Stimulated activated naive CD4-positive, alpha-beta T cell (primary cell): ENCODE results near the gene GRSF1.

Experiments
- DNase-seq, 6 experiments: peaks; one replicate each; lab custom pipeline; 2025; lab: John Stamatoyannopoulos, UW

The GRSF1 gene

DNA sequence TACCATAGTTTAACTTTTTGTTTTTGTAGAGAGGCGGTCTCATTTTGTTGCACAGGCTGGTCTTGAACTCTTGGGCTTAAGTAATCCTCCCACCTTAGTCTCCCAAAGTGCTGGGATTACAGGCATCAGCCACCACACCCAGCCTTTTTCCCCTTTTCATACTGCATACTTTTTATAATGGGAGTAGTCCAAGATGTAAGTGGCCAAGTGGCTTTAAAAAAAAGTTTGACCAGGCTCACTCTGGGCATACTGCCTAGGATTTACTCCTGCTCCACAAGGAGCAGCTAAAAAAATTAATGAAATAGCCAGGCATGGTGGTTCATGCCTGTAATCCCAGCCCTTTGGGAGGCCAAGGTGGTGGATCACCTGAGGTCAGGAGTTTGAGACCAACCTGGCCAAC is 6.0 kb downstream of the GRSF1 start:
- DNase-seq = no peak

DNA sequence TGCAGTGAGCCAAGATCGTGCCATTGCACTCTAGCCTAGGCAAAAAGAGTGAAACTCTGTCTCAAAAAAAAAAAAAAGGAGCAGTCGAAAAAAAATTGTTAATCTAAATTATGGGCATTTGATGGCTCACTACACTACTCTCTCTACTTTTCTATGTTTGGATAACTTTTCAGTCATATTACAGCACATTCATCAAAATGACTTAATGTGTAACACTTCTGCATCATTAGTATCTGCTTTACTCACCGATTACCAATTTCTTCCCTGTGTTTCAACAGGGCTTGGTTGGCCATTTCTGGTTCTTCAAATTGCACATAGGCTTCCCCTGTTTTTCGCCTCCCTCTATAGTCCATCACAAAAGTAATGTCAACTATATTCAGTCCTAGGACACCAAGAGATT is 8.4 kb downstream of the GRSF1 start:
- DNase-seq = no peak

DNA sequence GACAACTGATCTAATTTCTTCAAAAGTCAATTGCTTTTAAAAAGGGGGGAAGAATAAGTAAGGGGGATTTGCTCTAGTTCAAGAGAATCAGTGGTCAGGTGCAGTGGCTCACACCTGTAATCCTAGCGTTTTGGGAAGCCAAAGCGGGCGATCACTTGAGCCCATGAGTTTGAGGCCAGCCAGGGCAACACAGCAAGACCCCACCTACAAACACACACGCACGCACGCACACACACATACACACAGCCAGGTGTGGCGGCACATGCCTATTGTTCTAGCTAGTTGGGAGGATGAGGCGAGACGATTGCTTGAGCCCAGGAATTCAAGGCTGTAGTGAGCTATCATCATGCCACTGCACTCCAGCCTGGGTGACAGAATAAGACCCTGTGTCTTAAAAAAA is 9.6 kb downstream of the GRSF1 start:
- DNase-seq = no peak

DNA sequence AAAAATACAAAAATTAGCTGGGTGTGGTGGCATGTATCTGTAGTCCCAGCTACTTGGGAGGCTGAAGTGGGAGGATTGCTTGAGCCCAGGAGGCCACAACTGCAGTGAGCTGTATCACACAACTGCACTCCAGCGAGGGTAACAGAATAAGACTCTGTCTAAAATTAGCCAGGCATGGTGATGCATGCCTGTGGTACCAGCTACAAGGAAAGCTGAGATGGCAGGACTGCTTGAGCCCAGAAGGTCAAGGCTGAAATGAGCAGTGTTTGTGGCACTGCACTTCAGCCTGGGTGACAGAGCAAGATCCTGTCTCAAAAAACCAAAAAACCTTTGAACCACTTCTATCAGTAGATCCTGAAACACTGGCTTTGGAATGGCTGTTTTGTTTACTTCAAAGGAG is 10.2 kb downstream of the GRSF1 start:
- no peak for DNase-seq

DNA sequence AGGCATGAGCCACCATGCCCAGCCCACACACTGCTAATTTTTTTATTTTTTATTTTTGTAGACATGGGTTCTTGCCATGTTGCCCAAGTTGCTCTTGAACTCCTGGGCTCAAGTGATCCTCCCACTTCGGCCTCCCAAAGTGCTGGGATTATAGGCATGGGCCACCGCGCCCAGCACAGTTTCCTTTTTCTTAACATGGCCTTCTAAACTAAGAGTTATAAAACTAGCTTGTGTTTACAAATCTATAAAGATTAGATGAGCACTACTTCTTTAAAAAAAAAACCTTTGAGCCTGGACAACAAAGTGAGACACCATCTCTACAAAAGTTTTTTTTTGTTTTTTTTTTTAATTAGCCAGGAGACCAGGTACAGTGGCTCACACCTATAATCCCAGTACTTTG is 10.7 kb downstream of the GRSF1 start:
- no peak for DNase-seq

DNA sequence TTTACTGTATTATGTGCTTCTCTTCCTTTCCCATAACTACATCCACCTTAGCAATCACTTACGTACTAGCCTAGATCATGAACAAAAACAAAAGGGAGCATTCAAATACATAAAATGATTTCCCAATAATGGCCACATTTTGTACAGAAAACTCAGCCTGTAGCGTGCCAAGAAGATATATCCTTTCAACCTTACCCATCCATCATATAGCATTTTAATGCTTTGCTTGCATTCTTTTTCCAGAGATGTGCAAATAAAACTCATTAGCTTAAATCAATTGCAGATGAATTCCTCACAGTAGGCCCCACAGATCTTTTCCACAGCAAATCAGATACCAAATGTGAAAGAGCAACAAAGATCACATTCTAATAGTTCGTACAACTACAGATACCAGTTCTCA is 20.8 kb downstream of the GRSF1 start:
- DNase-seq = no peak

DNA sequence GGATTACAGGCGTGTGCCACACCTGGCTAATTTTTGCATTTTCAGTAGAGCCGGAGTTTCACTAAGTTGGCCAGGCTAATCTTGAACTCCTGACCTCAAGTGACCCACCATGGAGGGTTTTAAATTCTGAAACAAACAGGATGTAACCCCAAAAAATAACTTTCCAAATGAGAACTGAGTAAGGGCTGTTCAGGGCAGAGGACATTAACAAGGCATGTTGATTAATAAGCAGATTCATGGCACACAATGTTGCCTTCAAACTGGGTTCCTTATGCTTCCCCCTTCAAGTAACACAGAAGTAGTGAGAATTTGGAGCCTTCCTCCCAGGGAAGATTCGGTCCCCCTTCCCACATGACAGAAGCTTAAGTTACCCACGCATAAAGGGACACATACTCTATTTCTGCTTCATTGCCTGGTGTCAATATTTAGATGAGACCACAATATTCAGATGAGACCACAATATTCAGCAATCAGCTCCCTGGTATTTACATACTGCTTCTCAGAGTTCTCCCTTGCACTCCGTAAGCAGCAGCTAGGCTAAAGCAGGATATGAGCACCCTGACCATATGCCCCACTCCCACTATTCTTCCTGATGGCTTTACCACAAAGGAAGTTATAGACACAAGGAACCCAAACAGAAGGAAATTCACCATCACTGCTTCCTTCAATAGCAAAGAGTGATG is 21.4 kb downstream of the GRSF1 start:
- no peak for DNase-seq

DNA sequence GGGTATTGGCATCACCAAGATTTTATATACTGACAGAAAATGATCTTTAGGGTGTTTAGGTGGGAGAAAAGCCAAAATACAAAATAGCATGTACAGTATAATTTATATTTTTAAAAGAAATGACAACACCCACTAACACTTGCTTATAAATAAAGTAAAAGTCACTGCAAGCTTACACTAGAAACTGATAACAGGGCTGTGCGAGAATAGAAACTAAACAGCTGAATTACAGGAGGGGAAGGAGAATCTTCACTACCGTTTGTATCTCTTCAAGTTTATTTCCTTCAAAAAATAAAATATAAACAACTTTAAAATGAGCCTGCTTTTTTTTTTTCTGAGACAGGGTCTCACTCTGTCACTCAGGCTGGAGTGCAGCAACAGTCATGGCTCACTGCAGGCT is 22.8 kb downstream of the GRSF1 start:
- no peak for DNase-seq

DNA sequence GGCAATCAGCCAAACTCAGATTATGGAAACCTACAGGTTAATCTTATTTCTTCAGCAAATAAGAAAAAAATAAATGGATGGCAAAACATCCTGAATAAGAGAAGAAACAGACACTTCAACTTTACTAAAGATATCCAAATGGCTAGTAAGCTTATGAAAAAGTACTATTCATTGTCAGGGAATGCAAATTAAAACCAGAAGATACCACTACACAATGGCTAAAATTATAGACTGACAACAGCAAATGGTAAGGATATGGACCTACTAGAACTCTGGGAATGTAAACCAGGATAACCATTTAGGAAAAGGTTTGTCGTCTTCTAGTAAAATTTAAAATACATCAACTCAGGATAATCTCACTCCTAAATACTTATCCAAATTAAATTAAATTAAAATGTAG is 24.3 kb downstream of the GRSF1 start:
- no peak for DNase-seq

DNA sequence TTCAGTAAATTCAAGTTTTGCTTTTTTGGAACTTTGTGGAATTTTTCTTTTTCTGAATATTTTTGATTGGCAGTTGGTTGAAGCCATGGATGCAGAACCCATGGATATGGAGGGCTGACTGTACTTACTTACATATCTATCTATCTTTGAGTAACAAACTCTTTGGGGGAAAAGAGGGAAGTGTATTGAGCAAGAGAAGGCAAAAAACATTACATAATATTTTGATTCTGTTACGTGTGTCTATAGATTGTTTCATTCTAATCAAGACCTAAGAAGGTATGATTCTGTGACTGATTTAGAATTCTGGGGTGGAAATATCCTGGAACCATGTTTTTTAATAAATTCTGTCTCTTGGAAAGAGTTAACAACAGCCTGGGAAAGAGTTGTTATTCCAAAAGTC is 31.5 kb downstream of the GRSF1 start:
- DNase-seq = no peak

DNA sequence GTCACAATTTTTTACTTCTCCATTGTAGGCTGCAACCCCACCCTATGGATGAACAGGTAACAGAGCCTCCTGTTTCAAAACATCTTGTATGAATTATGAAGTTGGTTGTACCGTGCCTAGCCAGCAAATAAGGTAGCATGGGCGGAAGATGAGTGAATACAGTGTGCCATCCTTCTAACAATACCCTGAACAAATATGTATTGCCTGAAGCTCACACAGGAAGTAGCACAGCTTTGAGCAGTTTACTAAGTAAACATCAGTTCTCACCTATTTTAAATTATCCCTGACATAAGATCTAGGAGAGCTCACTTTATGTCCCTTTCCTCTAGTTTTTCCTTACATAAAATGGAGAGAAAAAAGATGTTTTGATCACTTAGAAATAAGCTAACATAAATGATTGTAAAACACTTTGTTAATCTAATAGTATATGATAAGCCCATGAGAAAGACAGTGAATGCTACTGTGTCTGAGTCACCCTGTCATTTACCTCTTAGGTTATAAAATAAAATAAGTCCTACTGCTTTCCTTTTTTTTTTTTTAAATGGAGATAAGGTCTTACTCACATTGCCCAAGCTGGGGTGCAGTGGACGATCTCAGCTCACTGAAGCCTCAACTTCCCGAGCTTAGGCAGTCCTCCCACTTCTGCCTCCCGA is 36.6 kb downstream of the GRSF1 start:
- DNase-seq = peak in 2 of 6 experiments; percentile 2 to 13

DNA sequence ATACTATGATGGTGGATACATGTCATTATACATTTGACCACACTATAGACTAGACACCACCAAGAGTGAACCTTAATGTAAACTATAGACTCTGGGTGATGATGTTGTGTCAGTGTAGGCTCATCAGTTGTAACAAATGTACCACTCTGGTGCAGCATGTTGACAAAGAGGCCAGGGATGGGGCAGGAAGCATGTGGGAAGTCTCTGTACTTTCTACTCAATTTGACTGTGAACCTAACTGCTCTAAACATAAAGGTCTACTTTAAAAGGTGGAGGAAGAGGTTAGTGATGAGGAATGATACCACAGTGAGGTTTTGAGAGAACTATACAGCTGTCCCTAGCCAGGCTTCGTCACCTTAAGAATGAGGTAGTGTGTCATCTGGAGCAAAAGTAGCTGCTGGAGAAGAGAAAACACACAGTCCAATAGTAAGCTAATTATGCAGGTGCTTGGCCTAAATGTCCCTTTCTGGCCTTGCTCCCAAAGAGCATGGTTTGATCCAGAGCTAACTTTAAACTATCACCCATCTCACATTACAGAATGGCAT is 38.4 kb downstream of the GRSF1 start:
- DNase-seq = peak in 3 of 6 experiments; percentile 16 to 34 (median 30)

DNA sequence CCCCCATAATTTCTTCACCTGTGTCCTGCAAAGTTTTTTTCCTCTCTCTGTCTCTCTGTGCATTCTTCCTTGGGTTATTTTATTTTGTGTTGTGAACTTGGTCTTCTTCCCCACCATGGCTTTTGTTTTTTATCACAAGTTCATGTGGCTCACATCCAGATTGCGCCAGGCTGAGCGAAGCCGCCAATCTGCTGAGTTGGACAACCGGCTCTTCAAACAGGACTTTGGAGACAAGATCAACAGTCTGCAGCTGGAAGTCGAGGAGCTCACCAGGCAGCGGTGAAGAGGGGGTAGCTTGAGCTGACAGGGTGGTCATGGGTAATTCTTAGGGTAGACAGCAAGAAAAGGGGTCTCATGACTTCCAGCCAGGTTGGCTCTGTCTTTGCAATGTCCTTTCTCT is 46.1 kb downstream of the GRSF1 start:
- no peak for DNase-seq

DNA sequence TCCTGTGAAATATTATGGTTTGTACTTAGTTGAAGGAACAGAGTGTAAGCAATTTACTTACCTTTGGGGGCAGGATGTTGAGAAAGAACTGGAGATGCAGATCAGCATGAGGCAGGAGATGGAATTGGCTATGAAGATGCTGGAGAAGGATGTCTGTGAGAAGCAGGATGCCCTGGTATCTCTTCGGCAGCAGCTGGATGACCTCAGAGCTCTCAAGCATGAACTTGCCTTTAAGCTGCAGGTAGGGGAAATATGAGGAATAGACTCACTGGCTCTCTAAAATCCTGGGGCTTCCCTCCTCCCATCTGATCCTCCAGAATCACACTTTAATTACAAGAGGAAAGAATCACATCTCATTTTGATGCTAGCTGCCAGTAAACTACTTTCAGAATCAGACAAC is 51.0 kb downstream of the GRSF1 start:
- DNase-seq = no peak

DNA sequence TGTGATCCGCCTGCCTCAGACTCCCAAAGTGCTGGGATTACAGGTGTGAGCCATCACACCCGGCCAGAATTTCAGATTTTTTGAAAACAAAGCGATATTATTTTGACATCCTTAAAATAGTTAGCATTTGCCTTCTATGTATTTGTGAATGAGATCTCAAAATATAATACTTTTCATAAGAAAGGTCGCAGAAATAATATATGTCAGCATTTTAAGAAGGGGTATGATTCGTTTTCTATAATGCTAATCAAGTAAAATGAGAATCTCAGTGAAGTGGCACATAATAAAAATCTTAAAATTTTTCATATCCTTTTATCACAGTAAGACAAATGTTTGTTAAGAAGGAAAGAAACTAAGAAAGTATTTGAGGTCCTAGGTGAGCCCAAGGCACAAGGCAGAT is 52.2 kb downstream of the GRSF1 start:
- no peak for DNase-seq

DNA sequence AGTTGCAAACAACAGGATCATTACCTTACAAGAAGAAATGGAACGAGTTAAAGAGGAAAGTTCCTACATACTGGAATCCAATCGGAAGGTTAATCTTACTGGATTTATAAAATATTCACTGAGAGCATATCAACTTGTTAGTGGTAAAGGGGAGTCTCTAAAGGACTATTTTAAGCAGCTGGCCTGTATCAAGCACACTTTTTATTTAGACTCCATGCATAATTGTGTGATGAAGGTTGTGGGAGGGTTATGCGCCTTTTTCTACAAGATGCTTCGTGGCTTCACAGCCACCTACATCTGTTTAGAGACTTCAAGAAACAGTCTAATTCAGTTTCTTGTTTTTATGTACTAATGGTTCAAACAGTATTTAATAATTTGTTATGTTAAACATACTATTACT is 56.6 kb downstream of the GRSF1 start:
- DNase-seq = no peak

DNA sequence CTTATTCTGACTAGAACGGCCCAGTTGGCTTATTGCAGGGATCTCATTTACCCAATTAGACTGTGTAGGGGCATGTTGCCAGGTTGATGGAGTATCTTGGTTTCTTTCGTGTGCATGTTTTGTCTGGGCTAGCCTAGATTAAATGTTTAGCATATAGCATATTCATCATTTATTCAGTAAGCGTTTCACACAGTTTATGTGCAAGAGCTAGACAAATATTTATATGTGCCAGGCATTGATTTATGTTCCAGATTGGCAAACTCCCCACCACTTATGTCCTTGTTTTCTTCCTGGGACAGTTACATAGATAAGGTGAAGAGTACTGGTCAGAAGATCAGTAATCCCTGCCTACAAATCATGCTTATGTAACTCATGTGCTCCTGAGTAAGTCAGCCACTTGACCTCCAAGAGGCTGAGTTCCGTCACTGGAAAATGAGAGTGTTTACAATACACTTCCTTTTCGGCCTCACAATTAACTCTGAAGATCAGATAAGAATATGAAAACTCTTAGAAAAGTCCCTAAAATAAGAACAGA is 60.7 kb downstream of the GRSF1 start:
- no peak for DNase-seq

DNA sequence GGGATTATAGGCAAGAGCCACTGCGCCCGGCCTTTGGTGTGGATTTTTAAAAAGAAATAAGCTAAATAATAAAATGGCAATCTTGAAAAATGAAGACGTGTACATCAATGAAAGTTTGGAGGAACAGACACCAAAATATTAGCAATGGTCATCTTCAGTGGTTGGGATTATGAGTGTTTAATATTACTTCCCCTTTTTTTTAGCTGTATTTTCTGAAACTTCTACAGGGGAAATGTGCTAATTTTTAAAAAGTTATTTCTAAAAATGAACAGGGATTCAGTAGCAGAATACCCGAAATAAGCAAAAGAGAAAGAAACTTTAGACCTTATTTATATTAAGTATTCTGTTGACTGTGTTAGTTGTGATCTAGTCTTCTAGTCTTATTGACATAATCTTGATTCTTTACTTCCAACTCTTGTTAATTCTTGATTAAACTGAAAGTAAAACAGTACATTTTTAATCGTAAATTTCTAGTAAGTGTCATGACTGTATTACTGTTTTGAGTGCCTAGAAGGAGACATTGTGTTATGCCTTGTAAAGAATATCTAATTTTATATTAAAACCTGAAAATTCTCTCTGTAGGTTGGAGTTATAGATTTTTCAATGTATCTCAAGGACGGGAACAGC is 66.6 kb downstream of the GRSF1 start:
- no peak for DNase-seq

DNA sequence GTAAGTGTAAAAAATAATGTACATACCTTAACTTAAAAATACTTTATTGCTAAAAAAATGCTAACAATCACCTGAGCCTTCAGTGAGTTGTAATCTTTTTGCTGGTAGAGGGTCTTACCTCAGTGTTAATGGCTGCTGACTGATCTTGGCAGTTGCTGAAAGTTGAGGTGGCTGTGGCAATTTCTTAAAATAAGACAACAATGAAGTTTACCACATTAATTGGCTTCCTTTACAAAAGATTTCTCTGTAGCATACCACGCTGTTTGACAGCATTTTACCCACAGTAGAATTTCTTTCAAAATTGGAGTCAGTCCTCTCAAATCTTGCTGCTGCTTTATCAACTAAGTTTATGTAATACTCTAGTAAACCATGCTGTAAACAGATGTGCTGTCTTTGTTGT is 70.3 kb downstream of the GRSF1 start:
- DNase-seq = peak in 1 of 6 experiments; percentile 4

DNA sequence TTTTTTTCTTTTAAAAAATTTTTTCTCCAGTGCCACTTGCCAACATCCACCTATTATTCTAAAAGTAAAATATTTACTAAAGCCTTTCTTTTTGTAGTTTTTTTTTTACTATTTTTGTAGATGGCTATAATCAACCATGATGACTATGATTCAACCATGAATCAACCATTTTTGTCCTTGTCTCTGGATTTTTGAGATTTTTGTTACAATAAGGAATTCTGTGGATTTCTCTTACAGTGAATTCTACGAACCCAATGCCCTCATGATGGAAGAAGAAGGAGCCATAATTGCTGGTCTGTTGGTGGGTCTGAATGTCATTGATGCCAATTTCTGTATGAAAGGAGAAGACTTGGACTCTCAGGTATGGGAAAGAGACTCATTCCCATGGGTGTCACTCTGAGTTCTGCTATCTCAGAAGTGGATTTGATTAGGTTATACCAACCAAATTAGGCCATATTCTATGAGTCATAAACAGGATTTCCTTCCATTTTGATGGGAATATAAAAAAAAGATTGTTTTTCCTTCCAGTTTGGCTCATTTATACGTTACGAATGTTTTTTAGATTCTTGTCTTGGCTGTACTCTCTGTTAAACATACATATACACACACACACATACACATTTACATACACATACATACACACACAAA is 71.3 kb downstream of the GRSF1 start:
- DNase-seq = no peak
